ENCODE results near the gene GNB5.

GRCh38 chr15:52112203-52112750 lies 78.9 kb downstream of the GNB5 start:
- TF ChIP-seq ZFP30 (CRISPR knock-in tag; IDR thresholded peaks at IDR 0.05) (no peak), PATZ1 (CRISPR knock-in tag; IDR thresholded peaks at IDR 0.05; ENCODE audit: borderline replicate concordance) (no peak), OSR1 (CRISPR knock-in tag; IDR thresholded peaks at IDR 0.05) (no peak)

All from SK-N-SH treated with all-trans-retinoic acid at 6 μM for 48 hours (cell line).